GM21619 (cell line): ENCODE data around the gene PCSK1N.
"Not testable (repeated sequence)": the region's sequence is repeated elsewhere in the genome, so short reads cannot be mapped to it uniquely, and the experiment has no call there.

ENCODE experiments used
- ATAC-seq: cut with Tn5 transposase; IDR thresholded peaks from one replicate; pipeline ENCODE4 v1.9.1; 2021; ENCODE audit not compliant: unreplicated experiment

The PCSK1N gene, protein sequence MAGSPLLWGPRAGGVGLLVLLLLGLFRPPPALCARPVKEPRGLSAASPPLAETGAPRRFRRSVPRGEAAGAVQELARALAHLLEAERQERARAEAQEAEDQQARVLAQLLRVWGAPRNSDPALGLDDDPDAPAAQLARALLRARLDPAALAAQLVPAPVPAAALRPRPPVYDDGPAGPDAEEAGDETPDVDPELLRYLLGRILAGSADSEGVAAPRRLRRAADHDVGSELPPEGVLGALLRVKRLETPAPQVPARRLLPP

DNA sequence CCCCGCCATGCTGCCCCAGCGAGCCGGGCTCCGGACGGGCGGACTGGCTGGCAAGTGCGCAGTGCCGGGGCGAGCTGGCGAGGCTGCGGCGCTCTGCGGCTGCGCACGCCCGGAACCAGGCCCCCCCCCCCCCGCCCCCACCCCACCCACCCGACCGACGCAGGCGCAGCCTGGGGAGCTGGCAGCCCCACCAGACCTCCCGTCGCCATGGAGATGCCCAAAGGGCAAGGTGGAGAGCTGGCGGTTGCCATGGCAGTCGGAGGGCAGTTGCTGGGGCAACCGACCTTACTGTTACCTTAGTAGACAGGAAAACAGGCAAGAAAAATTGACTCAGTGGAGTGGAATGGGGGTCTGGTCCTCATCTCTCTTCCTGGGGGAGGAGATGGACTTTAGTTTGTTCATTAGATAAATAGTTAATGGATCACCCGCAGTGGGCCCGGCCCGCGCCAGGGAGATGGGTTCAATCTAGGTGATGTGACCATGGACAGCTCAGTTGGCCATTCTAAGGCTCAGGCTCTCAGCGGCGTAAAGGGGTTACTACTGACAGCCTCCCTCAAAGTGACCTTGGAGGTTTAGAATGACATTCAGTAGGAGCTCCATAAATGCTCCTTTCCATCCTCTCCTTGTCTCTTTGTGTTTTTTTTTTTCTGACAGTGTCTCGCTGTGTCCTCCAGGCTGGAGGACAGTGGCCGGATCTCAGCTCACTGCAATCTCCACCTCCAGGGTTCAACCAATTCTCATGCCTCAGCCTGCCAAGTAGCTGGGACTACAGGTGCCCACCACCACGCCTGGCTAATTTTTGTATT, at the start of gene PCSK1N:
TSS of gene PCSK1N (minus strand) at position 87 of the 806 bp plus-strand sequence. CDS start at position 9, 78 bp downstream.
- no peak for ATAC-seq

DNA sequence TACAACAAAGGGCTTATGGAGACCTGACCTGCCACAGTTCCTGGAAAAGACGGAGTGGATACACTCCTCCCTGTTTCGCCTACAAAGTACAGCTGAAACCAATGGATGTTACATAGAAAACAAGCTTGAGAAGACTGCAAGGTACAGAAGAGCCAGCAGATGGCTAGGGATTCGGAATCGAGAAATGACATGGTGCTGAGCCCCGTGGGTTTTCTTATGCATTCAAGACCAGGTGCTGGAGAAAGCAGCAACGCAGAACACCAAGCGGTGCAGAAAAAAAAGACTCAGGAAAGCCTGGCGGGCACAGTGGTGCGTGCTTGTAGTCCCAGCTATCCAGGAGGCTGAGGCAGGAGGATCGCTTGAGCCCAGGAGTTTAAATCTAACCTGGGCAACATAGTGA, 48.3 kb upstream of the PCSK1N start:
- ATAC-seq = no peak

DNA sequence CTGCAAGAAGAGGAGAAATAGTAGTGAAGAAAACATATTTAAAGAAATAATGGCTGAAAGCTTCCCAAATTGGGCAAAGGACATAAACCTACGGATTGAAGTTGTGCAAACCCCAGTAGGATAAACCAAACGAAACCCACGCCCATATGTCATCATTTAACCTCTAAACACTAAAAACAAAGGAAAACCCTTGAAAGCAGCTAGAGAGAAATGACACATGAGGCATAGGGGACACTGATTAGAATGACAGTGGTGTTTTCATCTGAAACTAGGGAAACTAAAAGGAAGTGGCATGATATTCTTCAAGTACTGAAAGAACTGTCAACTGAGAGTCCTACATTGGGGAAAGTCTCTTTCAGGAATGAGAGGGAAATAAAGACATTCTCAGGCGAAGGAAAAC, 41.5 kb upstream of the PCSK1N start:
- ATAC-seq = not testable (repeated sequence)

DNA sequence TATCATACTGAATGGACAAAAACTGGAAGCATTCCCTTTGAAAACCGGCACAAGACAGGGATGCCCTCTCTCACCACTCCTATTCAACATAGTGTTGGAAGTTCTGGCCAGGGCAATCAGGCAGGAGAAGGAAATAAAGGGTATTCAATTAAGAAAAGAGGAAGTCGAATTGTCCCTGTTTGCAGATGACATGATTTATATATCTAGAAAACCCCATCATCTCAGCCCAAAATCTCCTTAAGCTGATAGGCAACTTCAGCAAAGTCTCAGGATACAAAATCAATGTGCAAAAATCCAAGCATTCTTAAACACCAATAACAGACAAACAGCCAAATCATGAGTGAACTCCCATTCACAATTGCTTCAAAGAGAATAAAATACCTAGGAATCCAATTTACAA, 36.6 kb upstream of the PCSK1N start:
- not testable (repeated sequence) for ATAC-seq

DNA sequence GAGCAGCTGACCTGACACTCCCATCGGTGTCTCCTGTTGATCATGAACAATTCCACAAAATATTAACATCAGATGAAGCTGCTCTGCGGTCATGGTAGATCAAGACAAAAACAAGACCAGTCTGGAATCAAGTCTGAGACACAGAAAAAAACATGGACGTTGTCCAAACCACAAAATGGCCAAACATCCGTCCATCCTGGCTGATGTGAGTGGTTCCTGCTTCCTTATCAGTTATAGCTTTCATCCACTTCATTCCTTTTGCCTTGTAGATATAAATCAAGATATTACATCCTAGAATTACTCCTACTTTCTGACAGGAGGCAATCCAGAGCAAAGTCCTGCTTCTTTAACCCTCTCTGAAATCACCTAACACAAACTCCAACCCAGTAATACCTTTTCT, 28.8 kb upstream of the PCSK1N start:
- no peak for ATAC-seq

DNA sequence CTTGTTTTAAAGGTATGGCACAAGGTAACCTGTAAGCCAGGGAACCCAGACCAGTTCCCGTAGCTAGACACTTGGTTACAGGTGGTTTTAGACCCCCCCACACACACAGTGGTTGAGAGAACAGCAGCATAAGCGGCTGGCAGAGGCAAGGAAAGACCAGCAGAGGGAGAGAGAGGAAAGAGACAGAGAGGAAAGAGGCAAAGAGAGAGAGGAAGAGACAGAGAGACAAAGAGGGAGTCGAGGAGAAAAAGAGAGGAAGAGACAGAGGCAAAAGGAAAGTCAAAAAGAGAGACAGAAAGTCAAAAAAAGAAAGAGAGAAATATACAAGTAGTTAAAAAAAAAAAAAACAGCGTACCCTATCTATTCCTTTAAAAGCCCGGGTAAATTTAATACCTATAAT, 19.5 kb upstream of the PCSK1N start:
- no peak for ATAC-seq

DNA sequence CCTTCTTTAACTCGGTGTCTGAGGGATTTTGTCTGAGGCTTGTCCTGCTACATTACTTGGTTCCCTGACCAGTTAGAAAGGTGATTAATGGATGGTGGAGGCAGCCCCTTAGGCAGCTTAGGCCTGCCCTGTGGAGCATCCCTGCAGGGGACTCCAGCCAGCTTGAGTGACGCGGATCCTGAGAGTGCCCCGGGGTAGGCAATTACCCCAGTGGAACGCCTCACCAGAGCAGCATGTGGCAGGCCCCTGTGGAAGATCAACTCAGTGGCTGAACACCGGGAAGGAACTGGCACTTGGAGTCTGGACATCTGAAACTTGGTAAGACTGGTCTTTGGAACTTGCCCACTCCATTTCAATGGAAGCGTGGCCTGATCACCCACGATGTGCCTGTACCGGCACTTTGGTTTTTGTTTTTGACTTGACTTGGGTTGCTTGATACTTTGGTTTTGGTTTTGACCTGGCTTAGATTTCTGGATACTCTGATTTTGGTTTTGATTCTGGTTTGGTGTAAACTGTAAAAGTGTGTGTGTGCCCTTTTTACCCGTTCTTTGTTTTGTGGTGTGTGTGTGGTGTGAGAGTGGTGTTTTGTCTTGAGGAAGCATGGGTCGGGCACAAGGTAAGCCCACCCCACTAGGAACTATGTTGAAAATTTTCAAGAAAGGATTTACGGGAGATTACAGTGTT, 18.9 kb upstream of the PCSK1N start:
- ATAC-seq = not testable (repeated sequence)

DNA sequence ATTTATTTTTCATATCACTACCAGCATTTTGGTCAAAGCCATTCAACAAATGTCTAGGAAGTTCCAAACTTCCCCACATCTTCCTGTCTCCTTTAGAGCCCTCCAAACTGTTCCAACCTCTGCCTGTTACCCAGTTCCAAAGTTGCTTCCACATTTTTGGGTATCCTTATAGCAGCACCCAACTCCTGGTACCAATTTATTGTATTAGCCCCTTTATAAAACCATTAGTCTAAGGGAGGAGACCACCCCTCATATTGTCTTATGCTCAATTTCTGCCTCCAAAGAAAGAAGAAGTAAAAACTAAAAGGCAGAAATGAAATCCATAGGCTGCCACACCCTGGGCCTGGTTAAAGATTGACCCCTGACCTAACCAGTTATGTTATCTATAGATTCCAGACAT, 18.1 kb upstream of the PCSK1N start:
- not testable (repeated sequence) for ATAC-seq

DNA sequence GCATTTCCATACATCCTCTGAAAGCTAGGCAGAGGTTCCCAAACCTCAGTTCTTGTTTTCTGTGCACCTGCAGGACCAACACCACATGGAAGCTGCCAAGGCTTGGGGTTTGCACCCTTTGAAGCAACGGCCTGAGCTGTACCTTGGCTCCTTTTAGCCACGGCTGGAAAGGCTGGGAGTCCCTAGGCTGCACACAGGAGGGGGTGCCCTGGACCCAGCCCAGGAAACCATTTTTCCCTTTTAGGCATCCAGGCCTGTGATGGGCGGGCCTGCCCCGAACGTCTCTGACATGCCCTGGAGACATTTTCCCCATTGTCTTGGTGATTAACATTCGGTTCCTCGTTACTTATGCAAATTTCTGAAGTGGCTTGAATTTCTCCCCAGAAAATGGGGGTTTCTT, 17.4 kb upstream of the PCSK1N start:
- no peak for ATAC-seq

DNA sequence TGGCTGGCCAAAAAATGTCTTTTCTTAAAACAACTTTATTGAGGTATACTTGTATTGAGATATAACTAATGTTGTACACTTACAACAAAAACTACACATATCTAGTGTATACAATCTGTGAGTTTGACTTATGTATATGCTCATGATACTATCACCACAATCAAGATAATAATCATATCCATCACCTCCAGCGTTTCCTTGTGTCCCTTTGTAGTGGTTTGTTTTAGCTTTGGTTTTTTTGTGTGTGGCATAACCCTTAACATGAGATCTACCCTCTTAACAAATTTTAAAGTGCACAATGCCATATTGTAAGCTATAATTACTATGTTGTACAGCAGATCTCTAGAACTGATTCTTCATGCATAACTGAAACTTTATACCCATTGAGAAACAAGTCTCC, 13.4 kb upstream of the PCSK1N start:
- no peak for ATAC-seq

DNA sequence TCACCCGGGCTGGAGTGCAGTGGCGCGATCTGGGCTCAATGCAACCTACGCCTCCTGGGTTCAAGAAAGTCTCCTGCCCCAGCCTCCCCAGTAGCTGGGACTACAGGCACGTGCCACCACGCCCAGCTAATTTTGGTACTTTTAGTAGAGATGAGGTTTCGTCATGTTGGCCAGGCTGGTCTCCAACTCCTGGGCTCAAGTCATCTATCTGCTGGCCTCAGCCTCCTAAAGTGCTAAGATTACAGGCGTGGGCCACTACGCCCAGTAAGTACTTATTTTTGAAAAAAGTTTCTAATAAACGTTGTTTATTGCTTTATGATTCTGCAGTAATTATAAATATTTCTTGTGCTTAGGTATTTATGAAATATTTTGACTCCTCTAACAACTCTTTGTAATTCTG, 4.3 kb upstream of the PCSK1N start:
- ATAC-seq = no peak

DNA sequence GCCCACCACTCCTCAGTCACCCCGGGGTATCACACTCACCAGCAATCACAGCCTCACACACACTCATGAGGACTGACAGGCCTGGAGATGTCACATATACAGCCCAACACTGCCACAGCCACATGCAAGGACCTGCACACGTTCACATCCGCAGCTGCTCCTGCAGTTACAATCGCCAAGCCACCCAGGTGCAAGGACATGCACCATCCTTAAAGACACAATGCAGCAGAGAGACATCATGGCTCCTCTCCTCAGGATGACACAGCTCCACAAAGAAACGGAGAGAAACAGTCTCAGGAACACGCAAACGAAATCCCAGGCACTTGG, 1.1 kb downstream of the PCSK1N start:
- ATAC-seq = no peak

DNA sequence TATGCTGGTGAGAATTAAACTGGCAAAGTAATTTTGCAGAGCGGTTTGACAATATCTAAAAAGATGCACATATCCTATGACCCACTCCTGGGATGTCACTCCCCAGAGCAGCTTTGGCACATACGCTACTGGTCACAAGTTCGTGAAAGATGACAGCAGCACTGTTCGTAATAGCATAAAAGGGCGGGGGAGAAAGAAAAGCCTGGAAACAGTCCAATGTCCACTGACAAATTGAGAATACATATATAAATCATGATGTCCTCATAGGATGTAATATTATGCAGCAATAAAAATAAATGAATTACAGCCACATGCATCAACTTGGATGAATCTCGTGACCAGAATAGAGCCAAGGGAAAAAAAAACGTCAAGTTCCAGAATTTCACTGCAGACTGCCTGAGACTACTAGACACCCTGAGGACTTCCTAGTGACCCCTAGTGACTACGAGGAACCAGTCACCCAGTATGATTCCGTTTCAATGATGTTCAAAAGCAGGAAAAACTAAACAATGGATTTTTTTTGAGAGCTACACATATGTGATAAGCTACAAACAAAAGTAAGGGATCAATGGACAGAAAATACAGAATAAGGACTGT, 1.8 kb downstream of the PCSK1N start:
- no peak for ATAC-seq

DNA sequence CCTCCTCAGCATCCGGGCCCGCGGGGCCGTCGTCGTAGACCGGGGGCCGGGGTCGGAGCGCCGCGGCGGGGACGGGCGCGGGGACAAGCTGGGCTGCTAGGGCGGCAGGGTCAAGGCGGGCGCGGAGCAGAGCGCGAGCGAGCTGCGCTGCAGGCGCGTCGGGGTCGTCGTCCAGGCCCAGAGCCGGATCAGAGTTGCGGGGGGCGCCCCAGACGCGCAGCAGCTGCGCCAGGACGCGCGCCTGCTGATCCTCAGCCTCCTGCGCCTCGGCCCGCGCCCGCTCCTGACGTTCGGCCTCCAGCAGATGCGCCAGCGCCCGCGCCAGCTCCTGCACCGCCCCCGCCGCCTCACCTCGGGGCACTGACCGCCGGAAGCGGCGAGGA, 3.5 kb downstream of the PCSK1N start:
- ATAC-seq = no peak

DNA sequence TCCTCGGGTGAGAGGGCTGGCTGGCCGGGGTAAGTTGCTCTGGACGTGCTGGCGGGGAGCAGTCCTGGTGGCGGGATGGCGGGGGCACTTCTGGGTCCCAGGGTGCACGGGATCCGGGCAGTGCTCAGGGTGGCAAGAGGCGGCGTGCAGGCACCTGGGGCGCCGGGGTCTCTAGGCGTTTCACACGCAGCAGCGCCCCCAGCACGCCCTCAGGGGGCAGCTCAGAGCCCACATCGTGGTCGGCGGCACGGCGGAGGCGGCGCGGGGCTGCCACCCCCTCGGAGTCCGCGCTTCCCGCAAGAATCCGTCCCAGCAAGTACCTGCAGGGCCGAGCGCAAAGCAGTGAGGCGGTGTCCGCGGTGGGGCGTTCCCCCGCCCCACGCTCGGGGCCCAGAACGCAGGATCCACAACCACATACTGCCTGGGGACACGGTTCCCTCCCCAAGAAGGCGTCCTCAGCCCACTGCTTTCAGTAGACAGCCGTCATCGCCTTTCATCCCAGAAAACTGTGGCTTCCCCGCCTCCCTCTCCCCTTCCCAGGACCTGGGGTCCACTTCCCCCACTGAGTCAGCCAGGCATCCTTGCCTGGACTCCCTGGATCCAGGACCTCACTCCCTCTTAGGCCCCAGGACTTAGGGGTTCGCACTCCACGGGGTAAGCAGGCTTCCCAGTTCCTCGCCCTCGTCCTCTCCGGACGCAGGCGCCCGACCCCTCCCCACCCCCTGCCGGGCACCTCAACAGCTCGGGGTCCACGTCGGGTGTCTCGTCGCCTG, 4.1 kb downstream of the PCSK1N start:
- no peak for ATAC-seq

DNA sequence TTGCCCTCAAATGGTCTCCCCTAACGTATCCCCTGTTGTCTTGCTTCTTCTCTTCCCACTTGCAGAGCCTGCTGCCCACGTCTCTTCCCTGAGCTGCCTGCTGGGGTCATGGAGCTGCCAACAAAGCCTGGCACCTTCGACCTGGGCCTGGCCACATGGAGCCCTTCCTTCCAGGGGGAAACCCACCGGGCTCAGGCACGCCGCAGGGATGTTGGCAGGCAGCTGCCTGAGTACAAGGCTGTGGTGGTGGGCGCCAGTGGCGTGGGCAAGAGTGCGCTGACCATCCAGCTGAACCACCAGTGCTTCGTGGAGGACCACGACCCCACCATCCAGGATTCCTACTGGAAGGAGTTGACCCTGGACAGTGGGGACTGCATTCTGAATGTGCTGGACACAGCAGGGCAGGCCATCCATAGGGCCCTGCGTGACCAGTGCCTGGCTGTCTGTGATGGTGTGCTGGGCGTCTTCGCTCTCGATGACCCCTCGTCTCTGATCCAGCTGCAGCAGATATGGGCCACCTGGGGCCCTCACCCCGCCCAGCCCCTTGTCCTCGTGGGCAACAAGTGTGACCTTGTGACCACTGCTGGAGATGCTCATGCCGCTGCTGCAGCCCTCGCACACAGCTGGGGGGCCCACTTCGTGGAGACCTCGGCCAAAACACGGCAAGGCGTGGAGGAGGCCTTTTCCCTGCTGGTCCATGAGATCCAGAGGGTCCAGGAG, 6.2 kb downstream of the PCSK1N start:
- no peak for ATAC-seq

DNA sequence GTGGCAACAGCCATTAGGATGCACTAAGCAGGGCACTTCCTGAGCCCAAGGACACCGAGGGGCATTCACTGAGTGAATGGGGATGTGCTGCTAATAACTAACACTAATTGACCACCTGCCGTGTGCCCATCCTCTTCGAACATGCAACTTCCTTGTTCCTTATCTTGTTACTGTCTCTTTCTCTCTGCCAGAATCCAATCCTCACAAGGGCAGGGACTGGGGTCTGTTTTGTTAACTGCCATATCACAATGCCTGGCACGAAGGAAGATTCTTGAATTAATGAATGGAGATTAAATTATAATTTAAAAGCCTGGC, 7.8 kb downstream of the PCSK1N start:
- no peak for ATAC-seq

DNA sequence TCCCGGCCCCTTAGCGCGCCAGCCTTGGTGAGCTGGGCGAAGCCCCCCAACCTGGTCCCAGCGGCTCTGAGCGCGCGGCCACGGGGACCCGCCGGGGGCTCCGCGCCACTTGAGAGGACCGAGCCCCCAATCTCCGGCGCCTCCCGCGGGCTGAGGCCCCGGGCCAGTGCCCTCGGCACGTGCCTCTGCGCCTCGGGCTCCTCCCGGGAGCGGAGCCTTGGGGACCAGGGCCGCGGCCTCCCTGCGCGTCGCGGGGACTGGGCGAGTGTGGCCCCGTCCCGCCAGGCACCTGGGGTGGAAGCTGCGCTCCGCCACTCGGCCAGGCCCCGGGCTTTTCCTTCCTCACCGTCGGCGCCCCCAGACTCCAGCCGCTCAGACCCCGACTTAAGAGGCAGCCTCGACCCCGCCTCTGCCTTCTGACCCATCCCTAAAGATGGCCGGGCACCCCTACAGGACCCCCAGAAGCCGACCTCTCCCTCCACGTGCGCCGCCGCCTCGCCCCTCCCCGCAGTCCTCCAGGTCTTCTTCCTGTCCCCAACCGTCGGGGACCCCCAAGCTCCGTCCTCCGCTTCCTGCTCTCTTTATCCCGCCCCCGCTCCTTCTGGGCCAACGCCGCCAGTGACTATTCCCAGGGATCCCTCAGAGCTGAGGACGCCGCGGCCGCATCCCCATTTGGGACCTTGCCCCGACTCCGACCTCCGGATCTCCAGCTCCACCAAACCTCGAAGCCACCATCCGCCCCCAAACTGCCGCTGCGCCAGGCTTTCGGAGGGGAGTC, 8.3 kb downstream of the PCSK1N start:
- no peak for ATAC-seq

DNA sequence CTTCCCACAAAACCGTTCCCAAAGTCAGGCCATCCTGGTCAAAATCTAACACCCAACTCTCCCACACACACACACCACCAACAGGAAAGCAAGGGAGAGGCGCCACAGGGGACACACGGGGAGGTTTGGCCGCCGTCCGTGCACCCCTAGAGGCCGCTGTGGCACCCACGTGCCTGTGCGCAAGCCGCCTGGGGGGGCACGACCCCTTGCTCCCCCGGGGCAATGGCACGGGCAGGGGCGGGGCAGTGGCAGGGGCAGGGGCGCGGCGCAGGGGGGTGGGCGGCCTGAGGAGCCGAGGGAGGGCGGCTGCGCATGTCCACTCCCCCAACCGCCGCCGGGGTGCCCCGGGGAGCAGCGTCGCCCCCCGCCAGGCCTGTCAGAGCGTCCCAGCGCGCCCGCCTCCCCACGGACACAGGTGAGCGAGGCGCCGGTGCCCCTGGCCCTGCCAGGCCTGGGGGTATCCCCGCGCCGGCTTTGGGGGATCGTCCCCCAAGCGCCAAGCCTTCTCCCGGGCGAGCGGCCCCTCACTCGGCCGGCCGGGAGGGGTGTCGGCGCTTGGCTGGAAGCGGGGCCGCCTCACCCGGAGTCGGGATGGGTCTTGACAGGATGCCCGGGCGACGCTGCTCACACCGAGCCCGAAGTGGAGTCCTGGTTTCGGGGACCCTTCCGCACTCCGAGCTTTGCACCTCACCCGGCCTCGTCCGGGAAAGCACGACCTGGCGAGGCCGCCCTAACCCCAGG, 9.1 kb downstream of the PCSK1N start, which contains the start of gene ERAS:
TSS of gene ERAS (plus strand) at position 379 of the 741 bp plus-strand sequence. CDS start 2,611 bp downstream, outside the sequence.
- ATAC-seq = no peak
